IMR-90 (cell line): Measurements from ENCODE around the gene TMEM131L. TPM values are rescaled to one million over a fixed set of nuclear protein-coding genes. Genes with fewer than 3 reads are reported as not detected.

Experiments
- ATAC-seq: fragments of 200-7000 bp; cut with Tn5 transposase; 2 replicates; pipeline ENCODE4 v1.9.1; 2020; ENCODE audit warnings: low read depth, mild to moderate bottlenecking, moderate library complexity
- BruUV-seq: library from RNA; stranded (reverse); fragments of 400-500 nt; replicated peaks from 2 replicates; lab custom pipeline; 2021; lab: Mats Ljungman, UMichigan
- CTCF ChIA-PET: fragments of 300-600 bp; formaldehyde crosslinking; extraction: SDS; loops from one replicate; lab custom pipeline; 2021; ENCODE audit warnings: antibody characterized with exemption; lab: Yijun Ruan, JAX
- POLR2A ChIA-PET: fragments of 300-600 bp; sonication (Branson Sonifier 250); formaldehyde crosslinking; loops from one replicate; lab custom pipeline; 2022; ENCODE audit warnings: antibody characterized with exemption; ENCODE audit not compliant: unreplicated experiment; lab: Charles Lee
- DNase-seq: peaks from one replicate; pipeline ENCODE4 v3.0.0; 2013
- H2AFZ ChIP-seq: replicated peaks from 2 replicates; pipeline ENCODE3; 2013; ENCODE audit warnings: low read length, mild to moderate bottlenecking; ENCODE audit not compliant: poor library complexity
- H2AK5ac ChIP-seq: 2 replicates; pipeline ENCODE4 v1.6.1; 2013; ENCODE audit warnings: low read depth, low read length, inconsistent platforms
- H2AK9ac ChIP-seq: replicated peaks from 2 replicates; pipeline ENCODE3; 2013; ENCODE audit warnings: mild to moderate bottlenecking, low read depth, low read length, moderate library complexity; ENCODE audit not compliant: poor library complexity
- H2BK120ac ChIP-seq: 2 replicates; pipeline ENCODE4 v1.6.1; 2013; ENCODE audit warnings: low read depth, low read length, inconsistent platforms
- H2BK15ac ChIP-seq: 3 replicates; pipeline ENCODE4 v1.6.1; 2013; ENCODE audit warnings: low read depth, low read length, inconsistent platforms
- H2BK20ac ChIP-seq: 2 replicates; pipeline ENCODE4 v1.6.1; 2013; ENCODE audit warnings: low read depth, mild to moderate bottlenecking, inconsistent platforms, low read length, moderate library complexity
- H2BK5ac ChIP-seq: 2 replicates; pipeline ENCODE4 v1.6.1; 2013; ENCODE audit warnings: mild to moderate bottlenecking, low read depth, low read length, inconsistent platforms; ENCODE audit not compliant: poor library complexity, severe bottlenecking
- H3K14ac ChIP-seq: replicated peaks from 2 replicates; pipeline ENCODE4 v1.6.1; 2013; ENCODE audit warnings: low read depth, low read length, inconsistent platforms
- H3K18ac ChIP-seq: 2 replicates; pipeline ENCODE4 v1.6.1; 2013; ENCODE audit warnings: low read depth, low read length, control low read depth
- H3K23ac ChIP-seq: 2 replicates; pipeline ENCODE4 v1.6.1; 2013; ENCODE audit warnings: low read depth, low read length, inconsistent platforms
- H3K27ac ChIP-seq: 2 replicates; pipeline ENCODE4 v1.5.1; 2013; ENCODE audit warnings: mild to moderate bottlenecking, control low read depth, low read length; ENCODE audit not compliant: insufficient read depth
- H3K27me3 ChIP-seq: 2 replicates; pipeline ENCODE4 v1.6.1; 2013; ENCODE audit warnings: low read length; ENCODE audit not compliant: control insufficient read depth, insufficient read depth
- H3K36me3 ChIP-seq: 2 replicates; pipeline ENCODE4 v1.6.1; 2013; ENCODE audit warnings: low read length, mixed read lengths; ENCODE audit not compliant: control insufficient read depth, insufficient read depth
- H3K4ac ChIP-seq: 2 replicates; pipeline ENCODE4 v1.6.1; 2013; ENCODE audit warnings: low read depth, low read length, inconsistent platforms
- H3K4me1 ChIP-seq: 2 replicates; pipeline ENCODE4 v1.6.1; 2013; ENCODE audit warnings: low read length, mixed read lengths; ENCODE audit not compliant: control insufficient read depth, insufficient read depth
- H3K4me2 ChIP-seq: 2 replicates; pipeline ENCODE4 v1.6.1; 2013; ENCODE audit warnings: low read depth, mild to moderate bottlenecking, control low read depth, low read length, moderate library complexity
- H3K4me3 ChIP-seq: 2 replicates; pipeline ENCODE4 v1.5.1; 2013; ENCODE audit warnings: low read depth, mild to moderate bottlenecking, control low read depth, low read length, moderate library complexity; ENCODE audit not compliant: insufficient read depth
- H3K56ac ChIP-seq: 2 replicates; pipeline ENCODE4 v1.6.1; 2013; ENCODE audit warnings: low read length, inconsistent platforms; ENCODE audit not compliant: insufficient read depth; ENCODE audit errors: extremely low read depth
- H3K79me1 ChIP-seq, 2 experiments: 2 replicates each; pipeline ENCODE4 v1.6.1; 2013; ENCODE audit warnings: low read length in 2 of 2, inconsistent platforms in 1 of 2, low read depth in 1 of 2
- H3K9ac ChIP-seq: 2 replicates; pipeline ENCODE4 v1.6.1; 2013; ENCODE audit warnings: low read depth, low read length, control low read depth
- H3K9me1 ChIP-seq: 2 replicates; pipeline ENCODE4 v1.6.1; 2013; ENCODE audit warnings: low read length, inconsistent platforms; ENCODE audit not compliant: insufficient read depth
- H3K9me3 ChIP-seq: 2 replicates; pipeline ENCODE4 v1.6.1; 2013; ENCODE audit warnings: low read length; ENCODE audit not compliant: control insufficient read depth, insufficient read depth
- H4K20me1 ChIP-seq: 2 replicates; pipeline ENCODE4 v1.6.1; 2013; ENCODE audit warnings: low read length, inconsistent platforms; ENCODE audit not compliant: insufficient read depth
- H4K5ac ChIP-seq: 2 replicates; pipeline ENCODE4 v1.6.1; 2013; ENCODE audit warnings: mild to moderate bottlenecking, low read depth, low read length, control low read depth
- H4K8ac ChIP-seq, 2 experiments: 2 replicates each; pipeline ENCODE4 v1.6.1; 2013; ENCODE audit warnings: low read depth in 2 of 2, low read length in 2 of 2, control low read depth in 1 of 2, inconsistent platforms in 1 of 2
- H4K91ac ChIP-seq: 2 replicates; pipeline ENCODE4 v1.6.1; 2013; ENCODE audit warnings: low read depth, low read length, inconsistent platforms; ENCODE audit not compliant: insufficient read depth
- CEBPB ChIP-seq: IDR thresholded peaks from 2 replicates; pipeline ENCODE4 v1.6.1; 2012; ENCODE audit warnings: low read depth, low read length, improper control_type of control experiment
- FOS ChIP-seq: fragments of 150-350 bp; IDR thresholded peaks from 2 replicates; pipeline ENCODE4 v1.6.1; 2016; ENCODE audit warnings: low read depth, low read length
- MXI1 ChIP-seq: IDR thresholded peaks from 2 replicates; pipeline ENCODE4 v1.6.1; 2012; ENCODE audit warnings: low read depth, mild to moderate bottlenecking, low read length, moderate library complexity, borderline replicate concordance
- RCOR1 ChIP-seq: IDR thresholded peaks from 2 replicates; pipeline ENCODE4 v1.6.1; 2012; ENCODE audit warnings: mild to moderate bottlenecking, low read length, improper control_type of control experiment; ENCODE audit not compliant: insufficient replicate concordance
- WGBS, 2 experiments: methylation state at CpG; one replicate each; pipeline versions ENCODE4 v1.1.5 to v1.1.7; 2013; ENCODE audit warnings: missing lambda C conversion rate in 2 of 2; ENCODE audit not compliant: insufficient read length in 1 of 2; ENCODE audit errors: extremely low coverage in 2 of 2; 5-methylcytosine and 5-hydroxymethylcytosine counted together
- dilution Hi-C: fragments of 300-500 bp; cut with HindIII; formaldehyde crosslinking; loops from one replicate; pipeline ENCODE4 v1.14.3; 2018; ENCODE audit warnings: low sequenced_read_pairs; ENCODE audit not compliant: unreplicated experiment
- in situ Hi-C: fragments of 300-500 bp; cut with MboI; formaldehyde crosslinking; loops from 3 replicates; pipeline ENCODE4 v1.14.3; 2019; ENCODE audit warnings: low sequenced_read_pairs, inconsistent platforms, mixed read lengths
- intact Hi-C: fragments of 100-400 bp; cut with micrococcal nuclease; formaldehyde crosslinking; loops from 2 replicates; pipeline ENCODE4 v1.10.0; 2022
- polyA plus RNA-seq, 3 experiments: library from polyadenylated mRNA; depleted of rRNA; stranded (reverse); fragments of >200 nt; gene quantifications; 2 replicates each; pipeline ENCODE4 v1.2.3, GENCODE V29; 2012; ENCODE audit warnings: low replicate concordance in 1 of 3
- total RNA-seq: library from RNA; depleted of rRNA; stranded (reverse); fragments of >200 nt; gene quantifications from 2 replicates; pipeline ENCODE4 v1.2.3, GENCODE V29; 2012
- TF ChIP-seq, protein P1 (sequence below): fragments of 150-350 bp; IDR thresholded peaks from 2 replicates; pipeline ENCODE4 v1.6.1; 2017; ENCODE audit warnings: mild to moderate bottlenecking, antibody characterized with exemption, low read length, low read depth

Gene TMEM131L
- total and polyA plus RNA-seq, 2 of the 4 experiments (the other 2 are of a cell fraction), result 8.4 to 23.8 TPM

DNA sequence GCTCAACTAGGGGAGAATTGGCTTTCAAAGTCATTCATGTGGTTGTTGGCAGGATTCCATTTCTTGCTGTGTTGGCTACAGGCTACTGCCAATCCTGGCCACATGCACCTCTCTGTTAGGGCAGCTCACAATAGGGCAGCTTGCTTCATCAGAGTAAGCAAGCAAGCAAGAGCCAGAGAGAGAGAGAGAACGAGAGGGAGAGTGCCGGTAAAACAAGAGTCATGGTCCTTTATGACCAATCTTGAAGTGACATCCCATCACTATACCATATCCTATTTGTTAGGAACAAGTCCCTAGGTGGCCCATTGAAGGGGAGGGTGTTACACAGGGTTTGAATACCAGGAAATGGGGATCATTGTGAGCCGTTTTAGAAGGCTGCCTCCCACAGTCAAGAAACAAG lies 185.0 kb downstream of the TMEM131L start:
- Histone ChIP-seq H3K18ac (no peak overlapping the region), H4K91ac (no peak overlapping the region), H3K4me3 (no peak overlapping the region), H2AK5ac (no peak overlapping the region), H3K4me2 (no peak overlapping the region), H2AK9ac (no peak overlapping the region), H4K5ac (no peak overlapping the region), H3K9me1 (peaks cover 4% of the 10 kb centered on the region; the same call in 1 of the 2 replicates), H3K4ac (no peak overlapping the region), H2AFZ (no peak overlapping the region), H2BK5ac (no peak overlapping the region), H2BK120ac (no peak overlapping the region), H3K9me3 (no peaks in the 10 kb centered on the region), H3K9ac (no peak overlapping the region), H3K36me3 (no peaks in the 10 kb centered on the region), H4K8ac (no peak overlapping the region), H3K14ac (no peak overlapping the region), H3K27me3 (peaks cover 10% of the 10 kb centered on the region; the same call in 1 of the 2 replicates), H2BK15ac (no peak overlapping the region), H3K23ac (no peak overlapping the region), H3K79me1 (no peaks in the 10 kb centered on the region), H3K27ac (no peak overlapping the region), H3K4me1 (no peaks in the 10 kb centered on the region), H2BK20ac (no peak overlapping the region), H3K56ac (no peak overlapping the region), H4K20me1 (no peaks in the 10 kb centered on the region)
- in situ Hi-C loops (no loop called here), dilution Hi-C loops (no loop called here), intact Hi-C loops (no loop called here)
- DNase-seq (no peak), ATAC-seq (no peak)
- ChIA-PET POLR2A (no interaction called here), CTCF (no interaction called here)
- WGBS, 2 experiments, result no CpG with 5 or more reads among the region's 3 CpGs
- no peak for TF ChIP-seq RCOR1
- no peak for TF ChIP-seq CEBPB
- no peak for TF ChIP-seq MXI1
- TF ChIP-seq, protein P1, sequence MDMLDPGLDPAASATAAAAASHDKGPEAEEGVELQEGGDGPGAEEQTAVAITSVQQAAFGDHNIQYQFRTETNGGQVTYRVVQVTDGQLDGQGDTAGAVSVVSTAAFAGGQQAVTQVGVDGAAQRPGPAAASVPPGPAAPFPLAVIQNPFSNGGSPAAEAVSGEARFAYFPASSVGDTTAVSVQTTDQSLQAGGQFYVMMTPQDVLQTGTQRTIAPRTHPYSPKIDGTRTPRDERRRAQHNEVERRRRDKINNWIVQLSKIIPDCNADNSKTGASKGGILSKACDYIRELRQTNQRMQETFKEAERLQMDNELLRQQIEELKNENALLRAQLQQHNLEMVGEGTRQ, result no peak
- no peak for TF ChIP-seq FOS
- BruUV-seq, result no TSS peak
